ENCODE data around the gene SELENOV.

SELENOV gene

GRCh38 chr19:39469036-39469435 is 45.9 kb upstream of the SELENOV start:
- no peaks in the 10 kb centered on the region for H3K27me3 ChIP-seq (ENCODE audit: insufficient read depth, low read length, poor library complexity, severe bottlenecking)
- no peaks in the 10 kb centered on the region for H3K79me2 ChIP-seq (ENCODE audit: insufficient read depth, low read length)
- no peak overlapping the region for H3K4me3 ChIP-seq (ENCODE audit: low read length, poor library complexity, severe bottlenecking)
- H3K9me3 ChIP-seq (ENCODE audit: insufficient read depth, low read depth, low read length), result no peaks in the 10 kb centered on the region
- no peak overlapping the region for H3K9ac ChIP-seq (ENCODE audit: low read depth, low read length, poor library complexity, severe bottlenecking)
- H4K20me1 ChIP-seq (ENCODE audit: insufficient read depth, low read length, poor library complexity, severe bottlenecking), result no peaks in the 10 kb centered on the region
- no peaks in the 10 kb centered on the region for H3K4me1 ChIP-seq (ENCODE audit: insufficient read depth, low read length, poor library complexity, severe bottlenecking)
- no peaks in the 10 kb centered on the region for H3F3A ChIP-seq (ENCODE audit: low read depth)
- no peak for TF ChIP-seq CTCF (conservative IDR thresholded peaks at IDR 0.05; ENCODE audit: low read length)
- TF ChIP-seq EZH2phosphoT487 (IDR thresholded peaks at IDR 0.05; ENCODE audit: borderline replicate concordance), result no peak
- H3K36me3 ChIP-seq (ENCODE audit: insufficient read depth, low read length), result peaks cover 95% of the 10 kb centered on the region
- no peaks in the 10 kb centered on the region for H3K9me2 ChIP-seq (replicated peaks; ENCODE audit: low read depth, low read length)
- H2AFZ ChIP-seq (ENCODE audit: low read length), result no peak overlapping the region
- no peak overlapping the region for H3K4me2 ChIP-seq (ENCODE audit: low read depth, low read length, poor library complexity, severe bottlenecking)

- no peak overlapping the region for H2AFZ ChIP-seq (ENCODE audit: low read length)
- no peaks in the 10 kb centered on the region for H4K20me1 ChIP-seq (ENCODE audit: insufficient read depth, low read length, poor library complexity, severe bottlenecking)
- H3K79me2 ChIP-seq (ENCODE audit: insufficient read depth, low read length), result no peaks in the 10 kb centered on the region
- no peaks in the 10 kb centered on the region for H3K27me3 ChIP-seq (ENCODE audit: insufficient read depth, low read length, poor library complexity, severe bottlenecking)
- no peaks in the 10 kb centered on the region for H3K9me2 ChIP-seq (replicated peaks; ENCODE audit: low read depth, low read length)
- no peak overlapping the region for H3K4me3 ChIP-seq (ENCODE audit: low read length, poor library complexity, severe bottlenecking)
- H3K4me2 ChIP-seq (ENCODE audit: low read depth, low read length, poor library complexity, severe bottlenecking), result no peak overlapping the region
- peaks cover 96% of the 10 kb centered on the region for H3K36me3 ChIP-seq (ENCODE audit: insufficient read depth, low read length)
- H3K4me1 ChIP-seq (ENCODE audit: insufficient read depth, low read length, poor library complexity, severe bottlenecking), result no peaks in the 10 kb centered on the region
- H3F3A ChIP-seq (ENCODE audit: low read depth), result no peaks in the 10 kb centered on the region
- H3K9me3 ChIP-seq (ENCODE audit: insufficient read depth, low read depth, low read length), result no peaks in the 10 kb centered on the region
- no peak overlapping the region for H3K9ac ChIP-seq (ENCODE audit: low read depth, low read length, poor library complexity, severe bottlenecking)
- no peak for TF ChIP-seq EZH2phosphoT487 (IDR thresholded peaks at IDR 0.05; ENCODE audit: borderline replicate concordance)
- TF ChIP-seq CTCF (conservative IDR thresholded peaks at IDR 0.05; ENCODE audit: low read length), result no peak
Observed at GRCh38 chr19:39469567-39469966, 45.4 kb upstream of the SELENOV start.

- Histone ChIP-seq H3K9me2 (replicated peaks; ENCODE audit: low read depth, low read length) (no peaks in the 10 kb centered on the region), H3K79me2 (ENCODE audit: insufficient read depth, low read length) (no peaks in the 10 kb centered on the region), H4K20me1 (ENCODE audit: insufficient read depth, low read length, poor library complexity, severe bottlenecking) (no peaks in the 10 kb centered on the region), H2AFZ (ENCODE audit: low read length) (no peak overlapping the region), H3K4me2 (ENCODE audit: low read depth, low read length, poor library complexity, severe bottlenecking) (no peak overlapping the region), H3K9ac (ENCODE audit: low read depth, low read length, poor library complexity, severe bottlenecking) (no peak overlapping the region), H3K4me1 (ENCODE audit: insufficient read depth, low read length, poor library complexity, severe bottlenecking) (no peaks in the 10 kb centered on the region), H3K9me3 (ENCODE audit: insufficient read depth, low read depth, low read length) (no peaks in the 10 kb centered on the region), H3K4me3 (ENCODE audit: low read length, poor library complexity, severe bottlenecking) (no peak overlapping the region), H3K36me3 (ENCODE audit: insufficient read depth, low read length) (peaks cover 92% of the 10 kb centered on the region; the same call in 1 of the 2 replicates), H3K27me3 (ENCODE audit: insufficient read depth, low read length, poor library complexity, severe bottlenecking) (no peaks in the 10 kb centered on the region), H3F3A (ENCODE audit: low read depth) (no peaks in the 10 kb centered on the region)
- TF ChIP-seq EZH2phosphoT487 (IDR thresholded peaks at IDR 0.05; ENCODE audit: borderline replicate concordance) (no peak), CTCF (conservative IDR thresholded peaks at IDR 0.05; ENCODE audit: low read length) (no peak)
Observed at GRCh38 chr19:39470724-39471339, 44.1 kb upstream of the SELENOV start.

Measured in Loucy (cell line).